DMS 273 treated with DMSO at 0.1 percent for 48 hours (cell line): Measurements from ENCODE around the gene CNPY4.
A peak's percentile ranks its signal among the peaks of the same experiment; 100 is the strongest.

Experiments
- DNase-seq: peaks from one replicate; lab custom pipeline; 2025; lab: John Stamatoyannopoulos, UW

Gene CNPY4

DNA sequence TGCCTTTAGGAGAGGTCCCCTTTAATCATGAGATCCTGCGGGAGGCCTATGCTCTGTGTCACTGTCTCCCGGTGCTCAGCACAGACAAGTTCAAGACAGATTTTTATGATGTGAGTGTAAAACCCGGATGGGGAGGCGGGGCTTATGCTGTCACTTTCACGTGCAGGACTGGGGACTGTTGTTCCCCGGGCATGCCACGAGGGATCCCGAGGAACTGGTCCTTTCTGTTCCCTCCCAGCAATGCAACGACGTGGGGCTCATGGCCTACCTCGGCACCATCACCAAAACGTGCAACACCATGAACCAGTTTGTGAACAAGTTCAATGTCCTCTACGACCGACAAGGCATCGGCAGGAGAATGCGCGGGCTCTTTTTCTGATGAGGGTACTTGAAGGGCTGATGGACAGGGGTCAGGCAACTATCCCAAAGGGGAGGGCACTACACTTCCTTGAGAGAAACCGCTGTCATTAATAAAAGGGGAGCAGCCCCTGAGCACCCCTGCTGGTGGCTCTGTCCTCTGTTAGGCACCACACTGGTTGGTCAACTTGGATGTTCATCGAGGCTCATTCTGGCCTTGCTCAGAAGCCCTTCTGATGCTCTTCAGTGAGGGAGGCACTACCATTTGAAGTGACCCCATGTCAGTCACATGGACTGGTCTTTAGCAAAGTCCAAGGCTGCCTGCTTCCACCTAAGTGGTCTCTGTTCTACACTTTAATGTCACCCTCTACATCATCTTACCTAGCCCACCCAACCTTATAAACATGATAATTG is 27.8 kb upstream of the CNPY4 start:
- no peak for DNase-seq

GRCh38 chr7:100093054-100093453 is 26.4 kb upstream of the CNPY4 start:
- no peak for DNase-seq

DNA sequence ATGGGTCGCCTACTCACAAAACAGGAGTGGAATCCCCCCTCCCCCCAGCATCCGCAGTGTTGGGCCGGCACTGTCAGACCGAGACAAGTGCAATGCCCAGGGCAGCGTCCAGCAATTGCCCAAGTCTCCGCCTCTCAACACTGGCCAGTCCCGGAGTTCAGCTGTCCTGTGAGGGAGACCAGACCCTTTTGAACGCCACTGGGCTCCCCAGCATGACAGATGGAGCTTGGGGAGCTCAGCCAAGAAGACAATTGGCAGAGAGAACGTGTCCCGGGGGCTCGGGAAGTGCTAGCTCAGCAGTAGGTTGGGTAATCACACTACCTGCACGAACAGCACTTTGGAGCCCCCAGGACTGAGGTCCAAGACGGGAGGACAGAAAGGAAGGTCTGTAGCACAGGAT is 25.9 kb upstream of the CNPY4 start:
- DNase-seq: no peak

DNA sequence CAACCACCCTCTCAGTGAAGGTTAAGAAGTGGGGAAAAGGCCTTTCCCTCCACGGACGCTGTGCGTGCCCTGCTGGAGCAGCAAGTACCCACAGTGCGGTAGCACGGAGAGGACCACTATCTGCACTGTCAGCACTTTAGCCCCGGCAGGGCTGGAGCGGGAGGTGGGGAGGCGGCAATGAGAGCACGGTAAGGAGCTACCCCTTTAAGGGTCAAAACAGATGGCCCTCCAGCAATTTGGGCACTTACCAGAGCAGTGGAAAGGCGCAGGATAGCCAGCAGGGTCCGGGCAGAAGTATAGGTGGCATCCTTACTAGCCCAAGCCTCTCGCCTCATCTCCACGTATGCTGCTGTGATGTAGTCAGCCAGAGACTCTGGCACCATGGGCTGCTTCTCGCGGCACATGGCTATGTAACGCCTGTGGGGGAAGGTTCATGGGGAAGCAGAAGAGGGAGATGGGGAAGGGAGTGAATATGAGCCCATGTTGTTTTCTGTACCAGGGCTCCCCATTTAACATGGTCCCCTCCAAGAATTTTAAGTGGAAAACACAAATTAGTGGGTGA is 25.4 kb upstream of the CNPY4 start:
- no peak for DNase-seq

GRCh38 chr7:100095289-100095688 is 24.1 kb upstream of the CNPY4 start:
- DNase-seq: no peak

- no peak for DNase-seq
Measured at GRCh38 chr7:100095704-100096103, 23.7 kb upstream of the CNPY4 start.

DNA sequence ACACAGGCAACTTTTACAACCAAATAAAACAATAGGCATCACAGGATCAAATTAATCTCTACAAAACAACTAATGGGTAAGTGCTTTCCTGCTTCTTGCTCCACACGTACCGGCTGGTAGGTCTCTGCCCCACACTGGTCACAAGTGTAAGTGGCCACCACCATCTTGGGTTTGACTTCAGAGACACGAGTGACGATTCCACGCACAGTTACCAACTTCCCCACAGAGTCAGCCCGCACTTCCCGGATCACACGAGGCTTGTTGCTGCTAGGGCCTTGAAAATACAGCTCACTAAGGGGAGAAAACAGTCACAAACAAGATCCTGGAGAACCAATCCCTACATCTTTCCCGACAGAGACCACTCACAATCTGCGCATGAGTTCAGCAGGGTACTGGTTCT is 20.5 kb upstream of the CNPY4 start:
- no peak for DNase-seq

DNA sequence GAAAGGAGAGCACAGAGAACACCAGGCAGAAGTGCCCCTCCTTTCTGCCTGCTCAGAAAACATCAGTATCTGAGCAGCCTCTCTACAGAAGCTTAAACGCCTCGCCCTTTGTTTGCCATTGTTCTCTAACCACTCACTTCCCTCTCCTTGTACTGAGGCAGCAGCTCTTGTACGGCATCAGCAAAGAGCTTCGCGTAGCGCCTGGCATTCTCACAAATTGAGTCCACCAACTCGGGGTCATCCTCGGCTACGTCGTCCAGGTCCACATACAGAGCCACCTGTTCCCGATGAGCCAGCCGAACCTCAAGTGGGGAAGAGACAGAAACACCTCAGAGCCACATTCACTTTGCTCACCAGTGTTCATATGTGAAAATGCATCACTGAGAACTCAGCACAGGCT is 20.0 kb upstream of the CNPY4 start:
- no peak for DNase-seq

GRCh38 chr7:100100420-100101015 is 18.9 kb upstream of the CNPY4 start:
- peak; percentile 75 for DNase-seq

DNA sequence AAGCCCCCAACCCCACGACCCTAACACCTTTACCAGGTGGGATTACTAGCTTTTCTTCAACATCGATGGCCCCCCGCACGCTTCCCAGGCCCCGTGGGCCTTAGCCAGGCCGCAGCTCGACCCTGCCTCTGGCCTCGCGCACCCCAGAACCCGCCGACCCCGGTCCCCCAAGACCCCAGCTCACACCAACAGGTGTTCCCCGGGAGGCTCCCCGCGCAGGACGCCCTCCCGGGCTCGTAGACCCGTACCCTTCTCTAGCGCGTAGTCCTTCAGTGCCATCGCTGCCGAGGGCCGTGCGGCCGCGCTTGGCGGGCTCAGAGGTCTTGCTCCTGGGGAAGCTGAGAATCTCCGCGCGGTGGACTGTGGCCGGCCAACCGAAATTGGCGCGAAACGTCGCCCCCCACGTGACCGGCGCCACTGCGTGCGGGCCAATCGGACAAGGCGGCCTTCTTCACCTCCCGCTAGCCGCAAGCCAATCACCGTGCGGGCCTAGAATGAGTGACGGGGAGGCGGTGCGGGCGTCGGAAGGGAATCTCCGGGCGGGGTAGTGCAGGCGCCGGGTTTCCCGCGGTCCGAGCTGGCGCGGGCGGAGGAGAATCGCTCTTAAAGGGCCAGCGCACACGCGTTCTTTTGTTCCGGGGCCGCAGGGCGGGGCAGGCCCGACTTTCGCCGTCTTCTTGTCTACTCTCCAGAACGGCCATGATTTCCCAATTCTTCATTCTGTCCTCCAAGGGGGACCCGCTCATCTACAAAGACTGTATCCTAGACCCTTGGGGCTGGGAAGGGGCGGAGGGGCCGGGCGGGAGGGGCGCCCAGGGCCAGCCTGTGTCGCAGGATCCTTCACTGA is 18.2 kb upstream of the CNPY4 start, which contains the start of the genes AP4M1 and MCM7:
TSS of gene AP4M1 (plus strand) at position 628 of the 847 bp plus-strand sequence. CDS start at position 700, 72 bp downstream.
TSS of gene MCM7 (minus strand) at position 382 of the 847 bp plus-strand sequence. CDS start at position 279, 103 bp downstream.
- DNase-seq: peak; percentile 99

- no peak for DNase-seq
Measured at GRCh38 chr7:100102950-100103840, 16.2 kb upstream of the CNPY4 start.

DNA sequence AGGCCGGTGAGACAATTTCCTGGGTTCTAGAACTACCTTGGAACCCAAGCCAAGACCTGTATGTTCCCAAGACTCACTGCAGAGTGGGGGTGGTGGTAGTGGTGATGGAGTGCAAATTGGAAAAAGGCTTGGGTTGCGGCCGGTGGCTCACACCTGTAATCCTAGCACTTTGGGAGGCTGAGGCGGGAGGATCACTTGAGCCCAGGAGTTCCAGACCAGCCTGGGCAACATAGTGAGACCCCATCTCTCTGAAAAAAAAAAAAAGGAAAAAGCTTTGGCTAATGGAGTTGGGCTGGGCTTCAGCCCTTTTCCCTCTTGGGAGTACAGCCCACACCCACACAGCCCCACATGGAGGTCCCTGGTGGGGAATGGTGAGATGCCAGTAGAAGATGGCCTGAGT is 13.9 kb upstream of the CNPY4 start:
- no peak for DNase-seq

- no peak for DNase-seq
Measured at GRCh38 chr7:100106633-100107032, 12.8 kb upstream of the CNPY4 start.

- no peak for DNase-seq
Measured at GRCh38 chr7:100107125-100107737, 12.2 kb upstream of the CNPY4 start.

DNA sequence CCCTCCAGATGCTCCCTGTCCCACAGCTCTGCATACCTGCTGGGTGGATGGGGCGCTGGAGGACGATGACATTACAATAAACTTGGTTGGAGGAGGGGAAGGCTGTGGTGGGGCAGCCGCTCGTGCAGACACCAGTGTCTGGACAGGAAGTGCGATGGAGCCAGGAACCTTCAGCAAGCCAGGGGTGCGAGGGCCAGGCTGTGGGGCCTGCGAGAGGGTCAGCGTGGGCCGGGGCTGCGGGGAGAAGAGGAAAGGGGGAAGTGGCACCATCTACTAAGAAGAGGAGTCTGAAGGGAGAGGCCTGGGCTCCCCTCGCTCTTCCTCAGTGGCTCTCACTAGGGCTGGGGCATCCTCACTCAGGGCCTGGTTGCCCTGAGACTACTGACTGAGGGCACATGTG is 11.5 kb upstream of the CNPY4 start:
- DNase-seq: no peak

DNA sequence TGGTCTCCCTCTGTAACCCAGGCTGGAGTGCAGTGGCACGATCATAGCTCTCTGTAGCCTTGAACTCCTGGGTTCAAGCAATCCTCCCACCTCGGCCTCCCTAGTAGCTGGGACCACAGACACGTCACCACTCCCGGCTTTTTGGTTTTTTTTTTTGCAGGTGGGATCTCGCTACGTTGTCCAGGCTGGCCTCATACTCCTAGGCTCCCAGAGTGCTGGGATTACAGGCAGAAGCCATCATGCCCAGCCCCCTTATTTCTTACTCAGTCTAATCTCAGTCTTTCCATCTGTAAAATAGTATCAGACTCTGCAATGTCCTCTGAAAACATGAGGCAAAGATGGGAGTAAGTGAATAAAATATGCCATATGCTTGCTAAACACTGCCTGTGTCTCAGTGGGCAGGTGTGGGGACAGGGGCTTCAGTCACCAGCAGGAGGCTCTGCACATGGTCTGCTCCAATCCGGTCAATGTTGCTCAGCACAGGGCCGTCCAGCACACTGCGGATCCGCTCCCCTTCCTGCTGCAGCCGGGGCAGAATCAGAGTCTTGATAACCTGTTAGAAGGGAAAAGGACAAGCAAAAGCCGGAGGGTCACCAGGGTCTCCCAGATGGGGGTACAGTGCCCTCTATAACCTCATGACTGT is 9.8 kb upstream of the CNPY4 start:
- DNase-seq: no peak

DNA sequence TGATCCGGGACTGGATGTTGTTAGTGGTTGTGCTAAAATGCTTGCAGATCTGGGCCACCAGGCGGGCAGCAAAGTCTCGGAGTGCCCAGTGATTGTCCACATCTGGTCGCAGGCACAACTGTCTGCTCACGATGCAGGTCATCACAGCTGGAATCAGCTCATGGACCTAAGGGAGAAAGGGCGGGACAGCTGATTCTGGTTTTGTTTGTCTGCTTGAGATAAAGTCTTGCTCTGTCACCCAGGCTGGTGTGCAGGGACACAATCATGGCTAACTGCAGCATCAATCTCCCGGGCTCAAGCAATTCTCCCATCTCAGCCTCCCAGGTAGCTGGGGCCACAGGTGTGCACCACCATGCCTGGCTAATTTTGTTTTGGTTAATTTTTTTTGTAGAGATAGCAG is 8.3 kb upstream of the CNPY4 start:
- no peak for DNase-seq

- no peak for DNase-seq
Measured at GRCh38 chr7:100111914-100112313, 7.5 kb upstream of the CNPY4 start.

- DNase-seq: no peak
Measured at GRCh38 chr7:100115026-100115425, 4.4 kb upstream of the CNPY4 start.

DNA sequence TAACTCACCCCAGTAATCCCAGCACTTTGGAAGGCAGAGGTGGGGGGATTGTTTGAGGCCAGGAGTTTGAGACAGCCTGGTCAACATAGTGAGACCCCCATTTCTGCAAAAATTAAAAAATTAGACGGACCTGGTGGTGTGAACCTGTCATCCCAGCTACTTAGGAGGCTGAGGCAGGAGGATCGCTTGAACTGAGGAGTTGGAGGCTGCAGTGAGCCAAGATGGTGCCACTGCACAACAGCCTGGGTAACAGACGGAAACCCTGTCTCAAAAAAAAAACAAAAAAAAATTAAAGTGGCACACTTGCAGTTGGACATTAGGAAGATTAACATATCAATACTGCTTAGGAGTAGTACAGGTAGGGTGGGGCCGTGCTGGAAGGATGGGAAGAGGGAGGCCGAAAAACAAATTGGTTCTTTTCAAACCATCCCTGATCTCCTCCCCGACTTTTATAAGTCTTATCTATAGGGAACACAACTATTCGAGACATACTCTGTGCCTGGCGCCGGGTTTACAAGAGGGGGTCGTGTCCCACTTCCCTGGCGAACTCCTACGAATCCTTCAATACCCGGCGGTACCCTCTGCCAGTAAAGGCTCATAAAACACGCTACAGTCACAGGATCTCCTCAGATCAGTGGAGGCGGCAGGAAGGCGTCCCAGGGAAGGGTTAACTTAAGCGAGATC is 904 bp upstream of the CNPY4 start:
- DNase-seq: no peak
